ENCODE measurements around the gene ANKZF1. TPM values are rescaled to one million over a fixed set of nuclear protein-coding genes. Genes with fewer than 3 reads are reported as not detected.

The ANKZF1 gene
- total RNA-seq, 1 experiment from 2014 or later = 36.2 TPM

- ChIA-PET CTCF (interaction anchor here (0.8 kb wide), 1 partner anchor 47 kb away, joined by 3 read pairs; no protein-coding TSS in a partner anchor), POLR2A (interaction anchor here (0.7 kb wide), 1 partner anchor 29 kb away, joined by 3 read pairs; no protein-coding TSS in a partner anchor)
- ATAC-seq = no peak
- Histone ChIP-seq H3K4me3 (ENCODE audit: low read depth in 2 of 2, low read length in 2 of 2) (no peak overlapping the region), H3K4me1 (ENCODE audit: control insufficient read depth, insufficient read depth, low read length) (peaks cover 45% of the 10 kb centered on the region), H3K36me3 (ENCODE audit: control insufficient read depth, insufficient read depth, low read length) (no peaks in the 10 kb centered on the region; the same call in 1 of the 2 replicates), H3K27ac (ENCODE audit: low read length) (no peak overlapping the region), H3K9me3 (ENCODE audit: control insufficient read depth, insufficient read depth, low read depth, low read length) (no peaks in the 10 kb centered on the region), H3K27me3 (ENCODE audit: control insufficient read depth, insufficient read depth, low read length) (no peaks in the 10 kb centered on the region)
- no peak for TF ChIP-seq POLR2AphosphoS5 (IDR thresholded peaks at IDR 0.05; ENCODE audit: low read depth, low read length)
- no peak for TF ChIP-seq REST (IDR thresholded peaks at IDR 0.05; ENCODE audit: insufficient read depth in 1 of 2, low read depth in 2 of 2, low read length in 1 of 2)
- TF ChIP-seq TCF7L2 (IDR thresholded peaks at IDR 0.05; ENCODE audit: low read depth, low read length) = no peak
- no peak for TF ChIP-seq CTCF (IDR thresholded peaks at IDR 0.05)
- no peak for TF ChIP-seq SIN3A (IDR thresholded peaks at IDR 0.05; ENCODE audit: borderline replicate concordance, insufficient read depth, low read depth, low read length)
- BruUV-seq (replicated peaks) = no TSS peak
- in situ Hi-C loops (cut with HindIII; ENCODE audit: low pct_unique_long_range_greater_than_20kb, low sequenced_read_pairs) = no loop called here
- intact Hi-C loops (cut with micrococcal nuclease; ENCODE audit: unreplicated experiment) = no loop called here
- no peak for DNase-seq (ENCODE audit: low read depth, low spot score)
Observed at GRCh38 chr2:219247678-219248642, 18.4 kb downstream of the ANKZF1 start.

GRCh38 chr2:219248845-219249202, 19.2 kb downstream of the ANKZF1 start:
- no peak for ATAC-seq
- H3K36me3 ChIP-seq (ENCODE audit: control insufficient read depth, insufficient read depth, low read length) = no peaks in the 10 kb centered on the region; the same call in 1 of the 2 replicates
- POLR2A ChIA-PET = interaction anchor here (0.7 kb wide), 1 partner anchor 30 kb away, joined by 3 read pairs; no protein-coding TSS in a partner anchor
- peak overlapping the region; percentile 65 for H3K27ac ChIP-seq (ENCODE audit: low read length)
- peaks cover 51% of the 10 kb centered on the region for H3K4me1 ChIP-seq (ENCODE audit: control insufficient read depth, insufficient read depth, low read length)
- in situ Hi-C loops (cut with HindIII; ENCODE audit: low pct_unique_long_range_greater_than_20kb, low sequenced_read_pairs) (no loop called here), intact Hi-C loops (cut with micrococcal nuclease; ENCODE audit: unreplicated experiment) (no loop called here)
- H3K9me3 ChIP-seq (ENCODE audit: control insufficient read depth, insufficient read depth, low read depth, low read length) = no peaks in the 10 kb centered on the region
- H3K4me3 ChIP-seq (ENCODE audit: low read depth in 2 of 2, low read length in 2 of 2) = no peak overlapping the region
- no peaks in the 10 kb centered on the region for H3K27me3 ChIP-seq (ENCODE audit: control insufficient read depth, insufficient read depth, low read length)
- CTCF ChIA-PET = interaction anchor here (0.8 to 1.1 kb wide), 2 partner anchors 31 to 46 kb away, joined by 3 to 6 read pairs; no protein-coding TSS in a partner anchor
- TF ChIP-seq SIN3A (IDR thresholded peaks at IDR 0.05; ENCODE audit: borderline replicate concordance, insufficient read depth, low read depth, low read length) (no peak), POLR2AphosphoS5 (IDR thresholded peaks at IDR 0.05; ENCODE audit: low read depth, low read length) (no peak), CTCF (IDR thresholded peaks at IDR 0.05) (no peak), REST (IDR thresholded peaks at IDR 0.05; ENCODE audit: insufficient read depth in 1 of 2, low read depth in 2 of 2, low read length in 1 of 2) (no peak), TCF7L2 (IDR thresholded peaks at IDR 0.05; ENCODE audit: low read depth, low read length) (no peak)
- no TSS peak for BruUV-seq (replicated peaks)
- no peak for DNase-seq (ENCODE audit: low read depth, low spot score)
